Right cardiac atrium (tissue), 5 donors: ENCODE results near the gene POLR1H. TPM values are rescaled to one million over a fixed set of nuclear protein-coding genes. Genes with fewer than 3 reads are reported as not detected.

Experiments
- ATAC-seq, 2 donors: fragments of 200-7000 bp; cut with Tn5 transposase; one replicate each; pipeline versions ENCODE4 v1.8.0 to v1.9.1; 2020; ENCODE audit warnings: moderate library complexity in 2 of 2, mild to moderate bottlenecking in 1 of 2
- DNase-seq, 3 donors: peaks; one replicate each; pipeline ENCODE4 v3.0.0-alpha.2; 2020
- H3K27ac ChIP-seq: one replicate; pipeline ENCODE4 v1.5.1; 2013; ENCODE audit warnings: mild to moderate bottlenecking, low read length, control low read depth, moderate library complexity
- H3K27me3 ChIP-seq: one replicate; pipeline ENCODE4 v1.6.1; 2013; ENCODE audit not compliant: control insufficient read depth, insufficient read depth
- H3K4me1 ChIP-seq: one replicate; pipeline ENCODE4 v1.6.1; 2013; ENCODE audit warnings: low read length; ENCODE audit not compliant: control insufficient read depth, insufficient read depth
- H3K4me3 ChIP-seq: one replicate; pipeline ENCODE4 v1.5.1; 2013; ENCODE audit warnings: low read length, control low read depth
- H3K9me3 ChIP-seq: one replicate; pipeline ENCODE4 v1.6.1; 2013; ENCODE audit warnings: low read length; ENCODE audit not compliant: control insufficient read depth
- WGBS: extraction: QIAGEN DNeasy Blood & Tissue Kit; methylation state at CpG from one replicate; pipeline ENCODE4 v1.1.7; 2013; 5-methylcytosine and 5-hydroxymethylcytosine counted together
- intact Hi-C, 4 donors: fragments of 100-400 bp; cut with DNase I; formaldehyde crosslinking; loops; one replicate each; pipeline versions ENCODE4 v1.11.0 to v1.14.0; 2022 to 2023
- polyA plus RNA-seq: library from polyadenylated mRNA; stranded (reverse); fragments of 200-250 nt; gene quantifications from one replicate; pipeline ENCODE4 v1.2.3, GENCODE V29; 2013
- total RNA-seq, 4 donors: library from RNA; stranded (reverse); fragmentation: NEBNext Ultra II Directional; extraction: Animal tissue kit (Norgen Biotek cat#: 25700); gene quantifications; one replicate each; pipeline ENCODE4 v1.2.1, GENCODE V29; 2021
- donor health status: healthy with polysubstance abuse.
- donor health status: DM: no; HTN: yes; CAD: no.
- donor health status: DM: no; HTN: no; CAD: no.
- donor health status: DM: no; HTN: yes; CAD: no; lungs with severe emphysema.
- donor health status: DM: yes; HTN: yes; CAD: no.

The POLR1H gene
- total and polyA plus RNA-seq, 5 donors = 15.0 to 20.3 (median 17.4) TPM

DNA sequence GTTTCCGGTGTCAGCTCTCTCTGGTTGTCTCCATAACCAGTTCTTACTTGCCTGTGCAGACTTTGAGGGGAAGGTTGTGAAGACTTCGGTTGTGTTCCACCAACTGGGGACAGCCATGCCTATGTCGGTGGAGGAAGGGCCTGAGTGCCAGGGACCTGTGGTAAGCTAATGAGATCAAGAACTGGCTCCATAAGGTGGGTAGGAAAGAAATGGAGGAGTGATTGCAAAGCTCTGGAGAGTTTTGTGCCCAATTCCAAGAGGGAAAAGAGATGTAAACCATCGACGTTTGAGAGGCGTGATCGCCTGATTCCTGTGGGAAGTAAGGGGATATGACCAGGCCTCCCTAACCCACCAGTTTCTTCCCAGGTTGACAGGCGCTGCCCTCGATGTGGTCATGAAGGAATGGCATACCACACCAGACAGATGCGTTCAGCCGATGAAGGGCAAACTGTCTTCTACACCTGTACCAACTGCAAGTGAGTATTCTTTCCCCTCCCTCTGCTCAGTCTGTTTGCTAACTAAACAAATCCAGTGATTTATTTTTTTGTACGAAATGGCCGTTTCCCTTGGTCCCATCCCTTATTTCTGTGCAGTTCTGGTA, 893 bp downstream of the POLR1H start:
- intact Hi-C loops = no loop called here
- ATAC-seq = no peak
- H3K27me3 ChIP-seq = no peaks in the 10 kb centered on the region
- DNase-seq = peak in 1 of 3 donors; percentile 25
- H3K27ac ChIP-seq = peak overlapping the region; percentile 88
- H3K4me1 ChIP-seq = peaks cover 9% of the 10 kb centered on the region
- no peaks in the 10 kb centered on the region for H3K9me3 ChIP-seq
- 55% methylated on average over 13 of the region's 13 CpGs for WGBS
- H3K4me3 ChIP-seq = peak overlapping the region; percentile 77

DNA sequence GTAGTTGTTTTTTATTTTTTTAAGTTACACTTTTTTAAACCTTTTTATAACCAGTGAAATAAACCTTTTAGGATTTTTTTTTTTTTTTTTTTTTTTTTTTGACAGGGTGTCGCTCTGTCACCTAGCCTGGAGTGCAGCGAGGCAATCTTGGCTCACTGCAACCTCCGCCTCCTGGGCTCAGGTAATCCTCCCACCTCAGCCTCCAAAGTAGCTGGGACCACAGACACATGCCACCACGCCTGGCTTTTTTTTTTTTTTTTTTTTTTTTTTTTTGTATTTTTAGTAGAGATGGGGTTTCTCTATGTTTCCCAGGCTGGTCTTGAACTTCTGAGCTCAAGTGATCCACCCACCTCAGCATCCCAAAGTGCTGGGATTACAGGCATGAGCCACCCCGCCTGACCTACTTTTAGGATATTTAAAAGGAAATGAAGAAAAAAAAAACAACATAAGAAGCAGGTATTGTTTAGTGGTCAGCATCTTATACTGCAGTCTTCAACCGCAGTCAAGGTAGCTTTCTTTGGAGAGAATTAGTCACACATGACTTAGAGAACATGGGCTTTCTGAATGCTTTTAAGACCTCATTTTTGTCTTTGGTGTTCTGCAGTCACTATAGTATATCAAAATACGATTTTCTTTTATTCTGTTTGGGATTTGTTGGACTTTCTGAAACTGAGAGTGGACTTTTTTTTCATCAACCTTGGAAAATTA, 1.6 kb downstream of the POLR1H start:
- ATAC-seq = no peak
- intact Hi-C loops = no loop called here
- Histone ChIP-seq H3K27ac (no peak overlapping the region), H3K4me3 (no peak overlapping the region), H3K9me3 (no peaks in the 10 kb centered on the region), H3K27me3 (no peaks in the 10 kb centered on the region), H3K4me1 (peaks cover 9% of the 10 kb centered on the region)
- DNase-seq = no peak
- WGBS = 91% methylated on average over 7 of the region's 7 CpGs

DNA sequence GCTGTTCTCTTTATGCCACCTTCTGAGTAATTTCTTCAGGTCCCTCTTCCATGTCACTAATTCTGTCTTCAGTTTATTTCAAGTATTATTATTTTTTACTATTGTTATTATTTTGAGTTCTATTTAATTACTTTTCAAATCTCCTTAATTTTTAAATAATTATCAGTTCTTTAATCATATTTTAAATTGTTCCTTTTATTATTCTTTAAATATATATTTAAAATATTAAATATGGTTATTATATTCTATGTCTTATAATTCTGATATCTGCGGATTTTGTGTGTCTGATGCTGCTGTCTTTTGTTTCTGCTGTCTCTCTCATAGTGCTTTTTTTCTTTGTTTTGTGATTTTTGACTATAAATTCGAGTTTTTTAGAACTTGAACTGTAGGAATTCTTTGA, 2.2 kb downstream of the POLR1H start:
- Histone ChIP-seq H3K9me3 (no peaks in the 10 kb centered on the region), H3K4me3 (no peak overlapping the region), H3K4me1 (peaks cover 9% of the 10 kb centered on the region), H3K27ac (no peak overlapping the region), H3K27me3 (no peaks in the 10 kb centered on the region)
- ATAC-seq = no peak
- WGBS = 65% methylated on average over 2 of the region's 2 CpGs
- DNase-seq = no peak
- intact Hi-C loops = no loop called here

DNA sequence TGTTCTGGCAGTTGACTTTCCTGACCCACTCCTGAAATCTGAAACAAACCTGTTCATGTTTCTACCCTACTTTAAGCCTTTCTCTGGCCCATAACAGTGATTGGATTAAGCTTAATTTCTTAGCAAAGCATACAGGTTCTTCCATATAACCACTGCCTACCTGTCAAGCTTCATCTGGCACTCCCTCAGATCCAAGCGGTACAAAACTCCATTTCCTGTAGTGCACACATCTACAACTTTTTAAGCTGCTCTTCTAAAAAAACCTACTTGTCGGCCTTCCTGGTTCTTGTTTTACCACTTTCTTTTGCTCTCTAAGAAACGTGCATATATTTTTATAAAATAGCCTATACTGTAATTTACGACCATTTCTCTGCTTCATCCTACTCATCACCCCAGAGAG, 5.0 kb downstream of the POLR1H start:
- Histone ChIP-seq H3K4me1 (peaks cover 9% of the 10 kb centered on the region), H3K9me3 (no peaks in the 10 kb centered on the region), H3K4me3 (peak overlapping the region; percentile 71), H3K27me3 (no peaks in the 10 kb centered on the region), H3K27ac (peak overlapping the region; percentile 79)
- WGBS = 13% methylated on average over 4 of the region's 4 CpGs
- intact Hi-C loops = loop anchor here in 1 of 4 donors (5.0 kb wide), 1 partner anchor 36 kb away; no protein-coding TSS in a partner anchor
- ATAC-seq (no peak), DNase-seq (no peak)

DNA sequence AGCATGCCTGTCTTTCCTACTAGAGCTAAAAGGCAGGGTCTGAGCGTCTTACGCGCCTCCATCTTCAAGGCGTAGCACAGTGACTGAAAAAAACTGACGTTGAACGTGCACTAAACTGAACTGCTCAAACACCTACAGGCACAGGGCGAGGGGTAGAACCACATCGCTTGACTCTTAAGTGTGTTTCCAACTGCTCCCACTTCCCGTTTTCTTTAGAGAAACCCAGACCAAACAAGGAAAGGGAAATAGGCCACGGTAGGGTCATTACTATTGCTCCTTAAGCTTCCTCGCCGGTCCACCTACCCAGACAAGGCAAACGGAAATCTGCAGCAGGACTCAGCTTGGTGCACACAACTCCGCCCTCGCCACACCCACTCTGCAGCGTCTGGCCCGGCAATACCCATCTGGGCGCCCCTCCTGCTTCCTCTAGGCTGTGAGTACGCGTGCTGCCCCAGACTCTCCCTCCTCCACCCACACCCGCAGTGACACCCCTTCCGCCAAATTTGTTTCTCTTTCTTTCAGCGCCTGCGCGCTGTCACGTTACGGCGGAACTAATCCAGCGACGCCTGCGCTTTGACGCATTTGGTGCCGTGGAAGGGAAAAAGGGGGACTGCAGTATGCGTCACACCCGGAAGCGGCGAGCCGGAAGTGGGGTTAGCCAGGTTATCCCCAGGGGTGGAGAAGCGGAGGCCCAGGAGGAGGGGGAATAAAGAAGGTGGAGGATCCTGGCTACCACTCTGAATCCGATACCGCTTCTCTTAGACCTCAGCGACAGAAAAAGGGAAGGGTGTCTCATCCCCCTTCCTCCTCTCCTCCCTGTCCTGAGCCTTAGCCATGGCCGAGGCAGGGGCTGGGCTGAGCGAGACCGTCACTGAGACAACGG, 5.8 kb downstream of the POLR1H start, which contains the start of gene PPP1R11:
PPP1R11 (plus strand) TSS at position 622 of the 883 bp plus-strand sequence; CDS start at position 835, 213 bp downstream.
- peaks cover 7% of the 10 kb centered on the region for H3K4me1 ChIP-seq
- H3K9me3 ChIP-seq = no peaks in the 10 kb centered on the region
- peak within 1 kb of the TSS; percentile 85 for H3K4me3 ChIP-seq
- intact Hi-C loops = loop anchor here in 1 of 4 donors (5.0 kb wide), 1 partner anchor 35 kb away; no protein-coding TSS in a partner anchor
- under 1% methylated on average over 46 of the region's 46 CpGs for WGBS
- DNase-seq = peak; percentile 98 to 99 (median 99)
- no peaks in the 10 kb centered on the region for H3K27me3 ChIP-seq
- peak; percentile 99 for ATAC-seq
- H3K27ac ChIP-seq = peak within 1 kb of the TSS; percentile 79

DNA sequence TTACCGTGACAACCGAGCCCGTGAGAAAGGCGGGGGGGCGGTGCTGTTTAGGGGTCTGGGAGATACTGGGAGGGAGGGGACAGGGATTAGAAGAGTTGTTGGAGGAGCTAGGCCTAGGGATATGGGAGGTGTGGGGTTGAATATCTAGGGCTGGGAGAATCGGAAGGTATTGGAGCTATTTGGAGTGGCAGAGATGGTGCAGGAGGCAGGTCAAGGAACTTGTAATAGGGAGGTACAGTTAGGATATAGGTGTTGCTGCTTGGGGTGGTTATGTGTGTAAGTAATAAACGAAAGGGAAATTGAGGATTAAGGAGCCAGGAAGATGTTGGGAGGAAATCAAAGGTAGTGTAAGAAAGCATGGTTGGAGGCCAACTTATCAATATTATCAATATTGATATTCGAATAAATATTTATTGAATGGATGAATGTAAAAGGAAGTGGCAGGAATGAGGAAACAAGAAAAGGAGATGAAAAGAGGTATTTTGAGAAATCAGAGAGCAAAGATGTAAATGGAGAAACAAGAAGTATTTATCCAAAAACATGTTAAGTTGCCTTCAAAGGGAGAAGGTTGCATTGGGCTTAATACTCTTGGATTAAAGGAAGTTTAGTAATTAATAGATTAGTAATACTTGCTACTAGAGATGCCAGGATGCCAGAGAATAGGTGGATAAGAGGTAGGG, 6.5 kb downstream of the POLR1H start:
- no peak for ATAC-seq
- DNase-seq = peak in 1 of 3 donors; percentile 84
- Histone ChIP-seq H3K27ac (peak overlapping the region; percentile 51), H3K27me3 (no peaks in the 10 kb centered on the region), H3K4me3 (peak overlapping the region; percentile 85), H3K4me1 (peaks cover 3% of the 10 kb centered on the region), H3K9me3 (no peaks in the 10 kb centered on the region)
- intact Hi-C loops = loop anchor here in 1 of 4 donors (5.0 kb wide), 1 partner anchor 35 kb away; no protein-coding TSS in a partner anchor
- WGBS = 13% methylated on average over 8 of the region's 8 CpGs

DNA sequence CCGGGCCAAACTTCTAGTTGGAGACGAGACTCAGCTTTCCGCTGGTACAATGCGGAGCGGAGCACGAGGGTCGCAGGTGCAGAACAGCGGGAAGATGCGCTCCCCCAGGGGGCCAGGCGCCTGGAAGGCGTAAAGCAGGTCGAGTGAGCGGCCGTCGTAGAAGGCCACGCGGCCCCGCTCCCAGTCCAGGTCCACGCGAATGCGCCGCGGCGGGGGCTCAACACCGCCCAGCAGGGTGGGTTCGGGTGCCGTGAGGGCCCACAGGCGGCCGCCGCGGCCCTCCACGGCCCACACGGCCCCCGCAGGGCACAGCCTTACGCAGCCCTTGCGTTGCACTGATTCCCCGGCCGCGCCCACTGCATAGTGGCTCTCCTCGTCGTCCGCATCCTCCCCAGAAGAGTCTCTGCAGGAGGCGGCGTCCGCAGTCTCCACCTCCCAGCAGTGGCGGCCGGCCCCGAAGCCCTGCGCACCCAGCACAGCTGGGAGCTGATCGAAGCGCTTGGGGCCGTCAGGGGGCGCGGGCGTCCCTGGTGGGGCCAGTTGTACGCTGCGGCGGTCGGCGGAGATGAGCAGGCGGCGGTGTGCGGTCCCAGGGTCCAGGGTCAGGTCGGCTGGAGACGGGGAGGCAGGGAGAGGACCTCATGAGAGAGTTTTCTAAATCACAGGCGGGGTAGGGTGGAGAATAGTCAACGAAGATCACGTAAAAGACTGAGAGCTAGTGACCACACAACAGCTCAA, 10.2 kb downstream of the POLR1H start:
- H3K4me1 ChIP-seq = no peaks in the 10 kb centered on the region
- WGBS = 14% methylated on average over 68 of the region's 68 CpGs

DNA sequence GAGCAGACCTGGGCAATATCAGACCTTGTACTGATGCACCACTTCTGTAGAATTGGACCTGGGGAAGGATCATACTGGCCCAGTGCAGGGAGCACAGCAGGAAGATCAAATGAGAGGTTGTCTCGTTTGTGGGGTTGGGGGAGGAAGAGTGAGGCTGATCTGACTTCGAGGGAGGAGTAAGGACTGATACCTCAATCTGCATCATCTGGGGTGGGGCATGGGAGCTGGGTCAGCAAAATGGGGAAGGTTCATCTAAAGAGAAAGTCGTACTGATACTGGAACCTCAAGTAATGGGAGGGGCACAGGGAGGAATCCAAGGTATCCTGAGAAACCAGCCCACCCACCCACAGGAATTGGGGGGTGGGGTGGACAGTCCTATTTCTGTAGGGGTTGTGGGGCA, 10.8 kb downstream of the POLR1H start:
- ATAC-seq (no peak), DNase-seq (no peak)
- intact Hi-C loops = no loop called here
- Histone ChIP-seq H3K27me3 (no peaks in the 10 kb centered on the region), H3K9me3 (no peaks in the 10 kb centered on the region), H3K27ac (no peak overlapping the region), H3K4me1 (no peaks in the 10 kb centered on the region), H3K4me3 (no peak overlapping the region)
- 42% methylated on average over 3 of the region's 3 CpGs for WGBS

More for the DNA sequence above, 10.2 kb downstream of the POLR1H start:
- Histone ChIP-seq H3K9me3 (no peaks in the 10 kb centered on the region), H3K4me3 (peak overlapping the region; percentile 20), H3K27me3 (no peaks in the 10 kb centered on the region), H3K27ac (no peak overlapping the region)
- no peak for ATAC-seq
- peak in 2 of 3 donors; percentile 66 to 73 for DNase-seq
- intact Hi-C loops = no loop called here

DNA sequence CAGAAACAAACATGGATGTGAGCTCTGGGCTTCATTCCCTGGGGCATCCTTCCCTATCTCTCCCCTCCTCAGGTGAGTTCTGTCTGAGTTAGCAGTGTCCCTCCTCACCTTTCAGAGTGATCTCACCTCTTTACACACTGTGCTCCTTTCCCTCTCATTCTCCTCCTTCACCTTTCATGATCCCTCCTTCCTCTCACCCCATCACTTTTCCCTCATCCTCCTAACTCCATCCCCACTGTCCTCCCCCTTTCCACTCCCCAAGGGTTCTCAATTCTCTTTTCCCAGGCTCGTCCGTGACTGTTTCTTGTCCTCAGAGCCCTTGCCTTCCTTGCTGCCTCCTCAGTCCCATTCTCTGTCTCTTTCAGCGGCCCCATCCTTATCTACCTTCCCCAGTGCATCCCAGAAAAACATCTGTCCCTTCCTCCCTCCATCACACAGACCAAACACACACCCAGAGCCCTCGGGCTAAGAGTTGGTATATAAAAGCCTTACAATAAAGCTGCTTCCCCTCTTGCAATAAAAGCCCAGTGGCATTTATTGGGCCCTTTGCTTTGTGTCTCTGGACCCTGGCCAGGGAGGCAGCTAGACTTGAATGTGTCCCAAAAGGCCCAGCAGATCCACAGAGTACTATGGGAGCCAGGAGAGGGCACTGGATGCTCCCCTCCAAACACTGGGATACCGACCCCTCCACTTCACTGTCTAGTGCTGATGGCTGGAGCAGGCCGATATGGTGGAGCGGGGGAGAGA, 12.6 kb downstream of the POLR1H start:
- WGBS = 49% methylated on average over 7 of the region's 7 CpGs
- H3K4me3 ChIP-seq = no peak overlapping the region

More for the DNA sequence above, 12.6 kb downstream of the POLR1H start:
- ATAC-seq = no peak
- Histone ChIP-seq H3K27ac (no peak overlapping the region), H3K27me3 (no peaks in the 10 kb centered on the region), H3K4me1 (no peaks in the 10 kb centered on the region), H3K9me3 (no peaks in the 10 kb centered on the region)
- intact Hi-C loops = no loop called here
- DNase-seq = no peak
